ENCODE results near the gene REP15.
"Not testable (repeated sequence)": the region's sequence is repeated elsewhere in the genome, so short reads cannot be mapped to it uniquely, and the experiment has no call there.

- TF ChIP-seq CTCF (IDR thresholded peaks at IDR 0.05); POLR2AphosphoS5 (IDR thresholded peaks at IDR 0.05; ENCODE audit: insufficient read depth in 1 of 2, low read depth in 1 of 2): not testable (repeated sequence)
These were observed 49.5 kb downstream of the REP15 start for GRCh38 chr12:27745734-27746133.

All from vagina (tissue), 2 donors.